Neural progenitor cell (in vitro differentiated cells): ENCODE results near the gene SLC6A13.

Experiments used
- EZH2 ChIP-seq: fragments of 200-600 bp; sonication (generic); IDR thresholded peaks from 2 replicates; pipeline ENCODE4 v1.6.1; 2017; ENCODE audit warnings: antibody characterized with exemption, mild to moderate bottlenecking, moderate library complexity
- EZH2phosphoT487 ChIP-seq: fragments of 200-600 bp; sonication (generic); IDR thresholded peaks from 2 replicates; pipeline ENCODE4 v1.6.1; 2017; ENCODE audit warnings: antibody characterized with exemption
- TF ChIP-seq, protein P1 (sequence below): fragments of 200-600 bp; sonication (generic); IDR thresholded peaks from 2 replicates; pipeline ENCODE4 v1.5.1; 2017; ENCODE audit warnings: antibody characterized with exemption, mild to moderate bottlenecking

- TF ChIP-seq, protein P1, sequence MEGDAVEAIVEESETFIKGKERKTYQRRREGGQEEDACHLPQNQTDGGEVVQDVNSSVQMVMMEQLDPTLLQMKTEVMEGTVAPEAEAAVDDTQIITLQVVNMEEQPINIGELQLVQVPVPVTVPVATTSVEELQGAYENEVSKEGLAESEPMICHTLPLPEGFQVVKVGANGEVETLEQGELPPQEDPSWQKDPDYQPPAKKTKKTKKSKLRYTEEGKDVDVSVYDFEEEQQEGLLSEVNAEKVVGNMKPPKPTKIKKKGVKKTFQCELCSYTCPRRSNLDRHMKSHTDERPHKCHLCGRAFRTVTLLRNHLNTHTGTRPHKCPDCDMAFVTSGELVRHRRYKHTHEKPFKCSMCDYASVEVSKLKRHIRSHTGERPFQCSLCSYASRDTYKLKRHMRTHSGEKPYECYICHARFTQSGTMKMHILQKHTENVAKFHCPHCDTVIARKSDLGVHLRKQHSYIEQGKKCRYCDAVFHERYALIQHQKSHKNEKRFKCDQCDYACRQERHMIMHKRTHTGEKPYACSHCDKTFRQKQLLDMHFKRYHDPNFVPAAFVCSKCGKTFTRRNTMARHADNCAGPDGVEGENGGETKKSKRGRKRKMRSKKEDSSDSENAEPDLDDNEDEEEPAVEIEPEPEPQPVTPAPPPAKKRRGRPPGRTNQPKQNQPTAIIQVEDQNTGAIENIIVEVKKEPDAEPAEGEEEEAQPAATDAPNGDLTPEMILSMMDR, result no peak
- TF ChIP-seq EZH2, result no peak
- no peak for TF ChIP-seq EZH2phosphoT487
Observed at GRCh38 chr12:237026-237815, 25.4 kb downstream of the SLC6A13 start.
